Measurements from ENCODE around the gene STYXL2.

STYXL2 gene

DNA sequence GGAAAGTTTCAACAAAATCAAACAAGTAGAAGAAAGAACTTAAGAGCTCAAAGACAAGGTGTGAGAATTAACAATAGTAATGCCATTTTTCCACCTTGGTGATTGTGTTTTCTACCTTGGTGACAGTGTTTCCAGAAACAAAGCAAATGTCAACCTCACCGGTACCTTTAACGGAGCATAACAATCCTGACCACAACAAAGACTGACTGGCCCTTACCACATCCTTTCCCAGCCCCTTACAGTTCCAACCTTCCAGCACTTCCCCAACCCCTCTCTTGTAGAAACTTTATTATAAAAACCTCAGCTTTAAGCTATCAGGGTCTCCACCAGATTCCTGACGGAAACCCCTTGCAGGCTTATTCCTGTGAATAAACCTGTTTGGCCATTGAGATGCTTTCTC is 16.7 kb downstream of the STYXL2 start:
- DNase-seq (peak; percentile 27), ATAC-seq (peak; percentile 85)

DNA sequence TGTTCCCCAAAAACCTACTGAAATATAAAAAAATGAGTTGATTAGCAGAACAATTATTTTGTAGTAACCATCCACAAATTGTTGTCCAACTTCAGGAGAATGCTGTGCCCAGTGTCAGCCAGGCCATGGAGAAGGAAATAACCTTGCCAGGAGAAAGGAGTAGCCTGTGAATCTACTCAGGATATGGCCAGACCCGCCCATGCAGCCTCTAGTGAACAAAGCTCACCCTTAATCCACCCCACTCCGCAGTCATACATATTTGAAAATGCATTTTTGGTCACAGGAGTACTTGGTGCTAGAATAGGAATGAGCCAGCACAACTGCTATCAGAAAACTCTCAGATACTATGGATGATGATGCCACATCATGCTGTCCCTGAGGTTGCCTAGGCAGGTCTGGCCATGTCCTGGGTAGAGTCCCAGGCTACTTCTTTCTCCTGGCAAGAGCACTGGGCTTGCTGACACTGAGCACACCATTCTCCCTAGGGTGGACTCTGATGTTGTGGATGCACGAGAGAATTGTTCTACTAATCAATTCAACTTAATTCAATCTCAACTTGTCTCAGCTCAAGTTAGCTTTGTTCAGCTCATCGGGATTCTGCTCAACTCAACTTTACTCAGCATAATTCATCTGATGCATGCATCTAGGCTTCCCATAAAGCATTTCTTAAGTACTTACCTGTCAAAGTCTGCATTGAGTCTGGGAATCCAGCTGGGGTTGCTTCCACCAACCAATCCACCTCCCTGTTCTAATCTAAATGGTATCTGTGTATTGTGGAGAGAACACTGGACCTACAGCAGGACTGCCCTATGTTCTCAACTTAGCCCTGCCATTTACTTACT is 18.2 kb downstream of the STYXL2 start:
- DNase-seq (no peak), ATAC-seq (no peak)

DNA sequence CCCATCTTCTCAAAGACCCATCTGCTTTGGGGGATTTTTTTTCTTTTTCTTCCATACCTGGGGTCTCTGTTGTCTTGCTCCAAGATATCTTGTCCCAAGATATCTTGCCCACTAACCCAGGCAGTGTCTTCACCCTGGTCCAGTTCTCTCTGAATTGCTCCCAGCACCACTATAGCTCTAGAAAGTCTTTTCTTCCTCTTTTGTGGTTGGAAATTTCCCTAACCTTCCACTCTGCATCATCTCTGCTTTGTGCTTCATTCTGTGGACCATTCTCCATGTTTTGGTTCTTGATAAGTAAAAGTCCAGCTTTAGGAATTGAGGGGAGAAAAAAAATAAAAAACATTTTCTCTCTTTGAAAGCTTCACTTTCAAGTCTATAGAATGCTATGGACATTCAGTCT is 20.9 kb downstream of the STYXL2 start:
- no peak for DNase-seq
- ATAC-seq, result no peak

DNA sequence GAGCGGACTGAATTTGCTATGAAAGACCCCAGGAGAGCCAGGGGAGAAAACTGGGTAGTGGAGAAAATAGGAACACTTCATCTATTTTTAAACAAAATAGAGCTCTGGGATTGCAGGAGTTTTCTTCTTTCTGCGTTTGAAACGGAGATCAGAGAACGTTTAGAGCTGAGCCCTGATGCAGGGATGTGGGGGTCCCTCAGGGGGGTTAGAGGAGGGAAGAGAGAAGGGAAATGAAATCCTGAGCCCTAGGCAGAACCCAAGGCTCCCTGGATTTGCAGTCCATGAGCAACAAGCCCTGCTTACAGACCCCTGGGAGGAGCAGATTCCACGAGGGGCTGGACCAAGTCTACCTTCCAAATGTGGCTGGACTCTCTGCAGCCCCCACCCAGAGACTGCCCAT is 21.8 kb downstream of the STYXL2 start:
- ATAC-seq, result no peak
- DNase-seq, result no peak

DNA sequence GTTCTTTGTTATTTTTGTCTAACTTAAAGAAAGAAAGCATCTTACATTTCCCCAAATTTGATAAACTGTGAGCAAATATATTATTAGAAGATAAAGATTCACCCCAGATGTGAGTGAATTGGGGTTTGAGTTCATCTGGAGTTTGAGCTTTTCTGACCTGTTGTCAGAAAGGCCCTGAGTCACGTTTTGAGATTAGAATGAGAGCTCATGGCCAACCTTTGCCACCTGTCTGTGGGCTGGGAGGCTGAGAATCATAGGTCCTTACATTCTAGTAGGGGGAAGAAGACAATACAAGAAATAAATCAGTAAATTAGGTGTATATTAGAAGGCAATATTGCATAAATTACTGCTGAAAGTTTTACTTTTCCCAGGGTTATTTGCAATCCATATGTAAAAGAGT is 22.3 kb downstream of the STYXL2 start:
- DNase-seq, result no peak
- no peak for ATAC-seq

DNA sequence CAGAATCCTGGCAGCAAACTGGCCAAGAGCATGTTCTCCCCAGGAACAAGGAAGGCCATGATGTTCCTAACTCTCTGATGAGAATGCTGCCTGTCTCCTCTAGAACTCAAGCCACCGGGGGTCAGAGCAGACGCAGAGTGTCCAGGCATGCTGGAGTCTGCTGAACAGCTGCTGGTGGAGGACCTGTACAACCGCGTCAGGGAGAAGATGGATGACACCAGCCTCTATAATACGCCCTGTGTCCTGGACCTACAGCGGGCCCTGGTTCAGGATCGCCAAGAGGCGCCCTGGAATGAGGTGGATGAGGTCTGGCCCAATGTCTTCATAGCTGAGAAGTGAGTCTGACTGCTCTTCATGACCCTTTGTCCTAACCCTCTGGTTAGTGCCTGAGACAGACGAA is 23.4 kb downstream of the STYXL2 start:
- ATAC-seq (no peak), DNase-seq (no peak)

DNA sequence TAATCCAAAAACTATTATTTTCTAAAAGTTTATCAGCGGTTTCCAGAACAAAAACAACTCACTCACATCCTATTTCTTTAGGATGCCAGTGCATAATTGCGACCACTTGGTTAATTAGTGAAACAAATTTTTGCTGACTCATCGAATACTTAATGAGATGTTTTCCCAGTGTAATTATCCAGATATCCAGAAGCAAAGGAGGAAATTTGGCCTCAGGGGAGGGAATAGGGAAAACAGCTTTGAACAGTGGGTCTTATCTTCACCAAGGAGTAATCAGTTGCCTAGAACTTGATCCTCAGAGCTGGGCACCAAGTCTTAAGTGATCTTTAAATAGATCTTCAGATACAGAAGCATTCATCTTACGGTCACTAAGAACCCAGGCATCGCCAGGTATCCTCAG is 24.3 kb downstream of the STYXL2 start:
- DNase-seq, result no peak
- ATAC-seq, result no peak

DNA sequence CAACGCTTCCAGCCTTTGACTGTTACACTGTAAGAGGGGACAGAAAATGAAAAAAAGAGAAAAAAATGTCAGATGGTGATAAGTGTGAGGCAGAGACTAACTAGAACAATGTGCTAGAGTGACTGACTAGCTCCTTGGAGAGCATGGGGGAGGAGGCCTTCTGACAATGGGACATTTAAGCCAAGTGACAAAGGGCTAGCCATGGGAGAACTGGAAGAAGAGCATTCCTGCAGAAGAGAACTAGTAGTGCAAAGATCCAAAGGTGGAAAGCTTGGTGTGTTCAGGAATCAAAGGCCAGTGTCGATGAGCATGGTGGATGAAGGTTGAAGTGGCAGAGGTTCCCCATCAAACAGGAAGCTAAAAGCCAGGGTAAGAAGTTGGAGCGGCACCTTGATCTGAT is 25.8 kb downstream of the STYXL2 start:
- DNase-seq (no peak), ATAC-seq (no peak)

DNA sequence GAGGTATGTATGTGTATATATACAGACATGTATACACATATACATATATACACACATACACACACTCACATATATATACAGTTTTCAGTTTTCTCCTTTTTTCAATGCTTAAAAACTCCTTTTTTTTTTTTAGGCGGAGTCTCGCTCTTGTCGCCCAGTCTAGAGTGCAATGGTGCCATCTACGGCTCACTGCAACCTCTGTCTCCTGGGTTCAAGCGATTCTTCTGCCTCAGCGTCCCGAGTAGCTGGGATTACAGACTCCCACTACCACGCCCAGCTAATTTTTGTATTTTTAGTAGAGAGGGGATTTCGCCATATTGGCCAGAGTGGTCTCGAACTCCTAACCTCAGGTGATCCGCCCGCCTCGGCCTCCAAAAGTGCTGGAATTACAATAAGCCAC is 27.0 kb downstream of the STYXL2 start:
- ATAC-seq (no peak), DNase-seq (peak; percentile 18)

DNA sequence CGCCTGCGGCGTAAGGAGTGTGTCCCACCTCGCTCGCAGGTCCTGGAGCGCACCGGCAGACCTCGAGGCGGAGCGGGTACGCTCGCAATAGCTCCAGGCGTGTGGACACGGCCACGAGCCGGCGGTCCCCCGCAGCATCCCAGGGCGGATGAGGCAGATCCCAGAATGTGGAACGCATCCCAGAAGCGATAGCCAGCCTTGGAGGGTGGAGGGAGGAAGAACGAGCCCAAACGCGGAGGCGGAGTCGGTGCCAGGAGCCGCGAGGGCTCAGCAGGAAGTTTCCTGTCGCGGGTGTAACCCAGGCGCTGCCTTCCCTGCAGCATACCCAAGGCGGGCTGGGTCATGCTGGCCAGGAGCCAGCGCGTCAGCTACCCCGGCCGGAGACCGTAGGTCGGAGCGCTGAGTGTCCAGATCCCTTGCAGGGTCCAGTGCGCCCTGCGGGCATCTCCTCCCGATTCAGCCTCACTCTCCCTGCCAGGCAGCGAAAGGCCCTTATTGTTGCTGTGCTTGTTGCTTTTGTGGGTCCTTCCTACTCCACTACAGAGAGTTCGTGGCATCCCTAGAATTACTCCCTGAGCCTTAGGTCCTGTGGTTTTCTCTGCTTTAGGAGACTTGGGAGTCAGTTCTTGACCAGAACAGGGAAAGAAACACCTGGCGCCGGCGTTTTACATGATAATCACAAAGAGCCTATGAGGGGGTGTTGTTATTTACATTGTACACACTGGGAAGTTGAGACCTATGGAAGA is 27.7 kb downstream of the STYXL2 start:
- DNase-seq (peak; percentile 36), ATAC-seq (peak; percentile 54)

DNA sequence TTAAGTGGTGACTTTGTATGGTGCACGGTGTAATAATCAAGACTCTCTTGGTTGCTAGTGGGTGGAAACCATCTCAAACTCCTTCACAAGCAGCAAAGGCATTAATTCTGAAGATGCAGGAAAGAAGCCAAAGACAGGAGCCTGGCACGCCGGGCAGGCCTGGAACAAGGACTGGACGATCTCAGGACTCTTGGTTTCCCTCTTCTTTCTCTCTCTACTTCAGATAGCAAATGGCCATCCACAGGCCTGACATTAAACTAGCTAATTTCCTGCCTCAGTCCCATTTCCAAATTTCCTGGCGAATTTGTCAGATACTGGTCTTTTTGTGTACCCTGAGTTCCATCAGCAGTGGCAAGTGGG is 28.2 kb downstream of the STYXL2 start:
- no peak for ATAC-seq
- DNase-seq, result no peak

DNA sequence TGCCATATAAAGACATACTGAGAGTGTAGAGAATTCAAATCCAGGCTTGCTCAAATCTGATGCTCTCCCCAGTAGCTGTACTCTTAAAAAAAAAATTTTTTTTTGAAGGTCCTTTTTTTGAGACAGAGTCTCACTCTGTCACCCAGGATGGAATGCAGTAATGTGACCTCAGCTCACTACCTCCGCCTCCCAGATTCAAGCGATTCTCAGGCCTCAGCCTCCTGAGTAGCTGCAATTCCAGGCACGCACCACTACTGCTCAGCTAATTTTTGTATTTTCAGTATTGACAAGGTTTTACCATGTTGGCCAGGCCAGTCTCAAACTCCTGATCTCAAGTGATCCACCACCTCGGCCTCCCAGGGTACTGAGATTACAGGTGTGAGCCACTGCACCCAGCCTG is 28.7 kb downstream of the STYXL2 start:
- DNase-seq (no peak), ATAC-seq (no peak)

DNA sequence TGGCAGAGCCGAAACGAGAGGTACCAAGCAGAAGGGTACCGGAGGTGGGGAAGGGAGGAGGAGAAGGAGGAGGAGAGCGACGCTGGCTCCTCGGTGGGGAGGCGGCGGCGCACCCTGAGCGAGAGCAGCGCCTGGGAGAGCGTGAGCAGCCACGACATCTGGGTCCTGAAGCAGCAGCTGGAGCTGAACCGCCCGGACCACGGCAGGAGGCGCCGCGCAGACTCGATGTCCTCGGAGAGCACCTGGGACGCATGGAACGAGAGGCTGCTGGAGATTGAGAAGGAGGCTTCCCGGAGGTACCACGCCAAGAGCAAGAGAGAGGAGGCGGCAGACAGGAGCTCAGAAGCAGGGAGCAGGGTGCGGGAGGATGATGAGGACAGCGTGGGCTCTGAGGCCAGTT is 32.4 kb downstream of the STYXL2 start:
- ATAC-seq (no peak), DNase-seq (no peak)

DNA sequence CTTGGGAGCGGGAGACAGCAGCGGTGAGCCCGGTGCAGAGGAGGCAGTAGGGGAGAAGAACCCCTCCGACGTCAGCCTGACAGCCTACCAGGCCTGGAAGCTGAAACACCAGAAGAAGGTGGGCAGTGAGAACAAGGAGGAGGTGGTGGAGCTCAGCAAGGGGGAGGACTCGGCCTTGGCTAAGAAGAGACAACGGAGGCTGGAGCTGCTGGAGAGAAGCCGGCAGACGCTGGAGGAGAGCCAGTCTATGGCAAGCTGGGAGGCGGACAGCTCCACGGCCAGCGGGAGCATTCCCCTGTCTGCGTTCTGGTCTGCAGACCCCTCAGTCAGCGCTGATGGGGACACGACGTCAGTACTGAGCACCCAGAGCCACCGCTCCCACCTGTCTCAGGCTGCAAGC is 32.9 kb downstream of the STYXL2 start:
- no peak for DNase-seq
- ATAC-seq, result no peak

DNA sequence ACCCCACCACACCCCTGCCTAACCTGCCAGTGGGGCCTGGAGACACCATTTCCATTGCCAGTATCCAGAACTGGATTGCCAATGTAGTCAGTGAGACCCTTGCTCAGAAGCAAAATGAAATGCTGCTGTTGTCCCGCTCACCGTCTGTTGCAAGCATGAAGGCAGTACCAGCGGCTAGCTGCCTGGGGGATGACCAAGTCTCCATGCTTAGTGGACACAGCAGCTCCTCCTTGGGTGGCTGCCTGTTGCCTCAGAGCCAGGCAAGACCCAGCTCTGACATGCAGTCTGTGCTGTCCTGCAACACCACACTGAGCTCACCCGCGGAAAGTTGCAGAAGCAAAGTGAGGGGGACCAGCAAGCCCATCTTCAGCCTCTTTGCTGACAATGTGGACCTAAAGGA is 33.4 kb downstream of the STYXL2 start:
- no peak for DNase-seq
- no peak for ATAC-seq

DNA sequence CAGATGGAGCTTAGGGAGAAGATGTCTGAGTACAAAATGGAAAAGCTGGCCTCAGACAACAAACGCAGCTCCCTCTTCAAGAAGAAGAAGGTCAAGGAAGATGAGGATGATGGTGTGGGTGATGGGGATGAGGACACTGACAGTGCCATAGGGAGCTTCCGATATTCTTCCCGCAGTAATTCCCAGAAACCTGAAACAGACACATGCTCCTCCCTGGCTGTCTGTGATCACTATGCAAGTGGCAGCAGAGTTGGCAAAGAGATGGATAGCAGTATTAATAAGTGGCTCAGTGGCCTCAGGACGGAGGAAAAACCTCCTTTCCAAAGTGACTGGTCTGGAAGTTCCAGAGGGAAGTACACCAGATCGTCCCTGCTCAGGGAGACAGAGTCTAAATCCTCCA is 33.8 kb downstream of the STYXL2 start:
- DNase-seq, result no peak
- ATAC-seq, result no peak

DNA sequence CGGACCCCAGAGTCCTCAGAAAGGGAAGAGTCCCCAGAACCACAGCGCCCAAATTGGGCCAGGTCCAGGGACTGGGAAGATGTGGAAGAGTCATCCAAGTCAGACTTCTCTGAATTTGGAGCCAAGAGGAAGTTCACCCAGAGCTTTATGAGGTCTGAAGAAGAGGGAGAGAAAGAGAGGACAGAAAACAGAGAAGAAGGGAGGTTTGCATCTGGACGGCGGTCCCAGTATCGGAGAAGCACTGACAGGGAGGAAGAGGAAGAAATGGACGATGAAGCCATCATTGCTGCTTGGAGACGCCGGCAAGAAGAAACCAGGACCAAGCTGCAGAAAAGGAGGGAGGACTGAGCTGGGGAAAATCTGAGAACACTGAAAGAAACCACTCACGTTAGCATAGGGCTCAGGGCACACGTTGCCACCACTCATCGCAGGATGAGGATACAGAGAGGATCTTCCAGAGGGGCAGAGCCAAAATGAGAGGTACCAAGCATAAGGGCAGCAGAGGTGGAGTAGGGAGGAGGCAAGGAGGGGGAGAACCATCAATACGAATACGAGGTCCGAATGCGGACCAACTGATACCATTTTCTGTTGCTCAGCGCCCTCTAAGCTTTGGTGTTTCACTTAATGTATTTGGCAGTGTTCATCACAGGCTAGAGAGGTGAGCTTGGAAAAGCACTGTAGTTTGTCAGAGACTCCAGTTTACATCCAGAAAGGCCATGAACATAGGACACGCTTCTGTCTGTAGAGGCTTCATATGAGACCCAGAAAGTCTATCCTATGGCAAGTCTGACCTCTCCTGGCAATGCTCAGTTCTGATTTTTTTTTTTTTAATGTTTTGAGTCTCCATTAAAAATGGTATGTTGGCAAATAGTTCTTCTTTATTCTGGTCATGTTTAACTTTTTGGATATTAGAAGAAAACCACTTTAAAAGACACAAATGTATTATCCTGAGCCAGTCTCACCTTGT is 34.7 kb downstream of the STYXL2 start:
- ATAC-seq, result no peak
- no peak for DNase-seq

DNA sequence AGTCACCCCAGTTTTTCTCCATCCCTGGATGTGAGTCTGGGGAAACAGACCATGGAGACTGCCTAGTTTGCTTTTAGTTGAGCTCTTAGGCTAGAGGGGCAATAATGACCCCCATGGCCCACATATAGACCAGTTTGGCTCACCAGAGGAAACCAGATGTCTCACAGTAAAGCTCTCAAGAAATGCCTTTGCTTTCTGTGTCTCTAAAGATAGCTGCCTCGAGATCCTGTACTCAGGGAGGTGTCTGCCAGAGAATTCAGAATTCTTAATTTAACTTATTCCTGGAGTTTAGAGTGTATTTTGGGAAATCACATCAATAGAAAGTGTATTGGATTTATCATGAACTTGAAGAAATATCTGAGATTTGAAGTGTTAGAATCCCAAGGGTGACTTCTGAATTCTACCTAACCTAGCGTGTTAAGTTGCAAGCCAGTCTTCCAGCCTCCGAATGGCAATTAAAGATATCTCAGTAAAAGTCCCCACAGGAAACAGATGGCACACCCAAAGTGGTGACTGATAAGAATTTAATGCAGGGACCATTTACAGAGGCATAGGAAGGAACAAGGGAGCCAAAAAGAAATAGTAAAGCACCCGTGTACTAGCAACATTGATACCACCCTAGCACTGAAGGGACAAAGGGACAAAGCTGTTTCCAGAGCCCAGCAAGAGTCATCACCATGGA is 37.1 kb downstream of the STYXL2 start:
- ATAC-seq (no peak), DNase-seq (no peak)

DNA sequence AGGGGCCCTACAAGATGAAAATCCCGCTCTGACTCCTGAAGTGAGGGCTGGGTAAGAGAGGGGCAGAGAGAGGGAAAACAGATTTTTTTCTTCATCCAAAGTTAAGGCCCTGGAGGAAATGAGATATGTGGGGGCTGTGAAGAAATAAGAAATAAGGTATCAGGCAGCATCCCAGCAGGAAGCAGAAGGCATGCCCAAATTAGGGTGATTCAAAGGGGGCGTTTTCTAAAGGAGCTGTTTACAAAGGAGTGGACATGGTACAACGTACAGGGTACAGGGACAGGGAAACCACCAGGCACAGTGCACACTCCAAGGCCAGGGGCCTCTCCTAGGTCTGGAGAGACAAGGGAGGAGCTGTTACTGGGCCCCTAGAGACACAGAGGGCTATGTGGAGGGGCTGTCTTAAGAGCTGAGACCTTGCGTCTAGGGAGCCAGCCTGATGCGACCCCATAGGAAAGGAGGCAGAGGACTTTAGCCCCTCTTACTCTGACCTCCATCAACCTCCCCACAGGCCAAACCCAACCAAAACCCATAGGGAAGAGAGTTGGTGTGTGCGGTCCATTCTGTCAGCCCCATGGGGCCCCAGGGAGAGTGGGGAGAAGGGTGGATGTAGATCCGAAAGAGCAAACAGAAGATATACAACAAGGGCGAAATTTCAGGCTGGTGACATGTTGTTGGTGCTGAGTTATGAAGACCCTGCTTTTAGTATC is 38.6 kb downstream of the STYXL2 start:
- no peak for DNase-seq
- ATAC-seq, result no peak

DNA sequence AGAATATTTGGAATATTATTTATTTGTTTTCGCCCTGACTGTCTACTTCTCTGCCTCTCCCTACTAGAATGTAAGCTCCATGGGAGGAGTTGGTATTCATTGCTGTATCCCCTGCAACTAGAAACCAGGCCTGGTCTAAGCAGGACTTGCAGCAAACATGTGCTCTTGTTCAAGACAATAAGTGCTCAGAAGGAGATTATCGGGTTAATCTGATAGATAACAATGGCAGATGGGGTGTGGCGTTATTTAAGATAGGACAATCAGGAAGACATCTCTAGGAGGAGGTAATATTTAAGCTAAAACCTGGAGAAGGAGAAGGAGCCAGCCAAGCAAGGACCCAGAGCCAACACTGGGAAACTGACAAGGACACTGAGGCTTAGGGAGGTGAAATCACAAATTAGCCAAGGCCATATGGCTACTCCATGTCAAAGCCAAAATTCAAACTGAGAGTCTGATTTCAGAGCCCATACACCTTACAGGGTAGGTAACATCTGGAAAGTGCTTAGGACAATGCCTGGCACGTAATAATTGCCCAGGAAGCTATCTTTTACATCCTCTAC is 41.5 kb downstream of the STYXL2 start:
- no peak for ATAC-seq

DNA sequence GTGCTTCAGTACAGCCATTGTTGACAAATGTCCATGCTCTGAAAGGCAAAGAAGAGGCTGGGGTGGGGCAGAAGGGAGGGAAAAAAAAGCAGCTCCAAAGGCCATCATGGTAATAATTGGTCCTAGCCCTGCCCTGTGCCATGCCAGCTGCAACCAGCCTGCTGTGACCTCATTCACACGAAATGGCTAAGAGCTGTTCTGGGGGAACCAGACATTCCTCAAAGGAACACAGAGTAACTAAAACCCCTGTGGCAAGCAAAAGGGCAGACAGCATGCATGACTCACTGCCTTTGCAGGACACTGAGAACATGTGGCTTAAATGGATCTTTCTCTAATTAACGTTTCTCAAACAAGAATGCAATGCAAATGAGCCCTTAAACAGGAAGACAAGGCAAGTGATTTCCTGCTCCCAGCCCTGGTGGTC is 42.3 kb downstream of the STYXL2 start:
- no peak for DNase-seq
- no peak for ATAC-seq

More for the DNA sequence above, 41.5 kb downstream of the STYXL2 start:
- no peak for DNase-seq

Measured in stimulated activated naive CD8-positive, alpha-beta T cell treated with anti-CD3 and anti-CD28 coated beads, Interleukin-15, Interleukin-2, amounts not matched to agents 100 U/mL and 50 U/mL, for 24 hours (primary cell).